OCI-LY3 (cell line): Measurements from ENCODE around the gene OR4A15.

Source experiments
- H2AFZ ChIP-seq: fragments of 200-600, 300-600 bp; shearing (Covaris generic); 2 replicates; pipeline ENCODE4 v1.6.0; 2014; ENCODE audit warnings: antibody characterized with exemption, low read depth, low read length
- H3K27ac ChIP-seq: fragments of 200-600, 300-600 bp; sonication (generic); 2 replicates; pipeline ENCODE4 v1.5.1; 2014; ENCODE audit warnings: mild to moderate bottlenecking, low read length, moderate library complexity, mixed read lengths
- H3K27me3 ChIP-seq: fragments of 200-600, 300-600 bp; sonication (generic); 2 replicates; pipeline ENCODE4 v1.6.1; 2014; ENCODE audit warnings: low read depth, low read length, mixed read lengths
- H3K36me3 ChIP-seq: fragments of 200-600, 300-600 bp; sonication (generic); replicated peaks from 2 replicates; pipeline ENCODE3; 2014; ENCODE audit warnings: low read depth, low read length, mixed read lengths
- H3K4me1 ChIP-seq: fragments of 300-600, 200-600 bp; sonication (generic); 2 replicates; pipeline ENCODE4 v1.6.1; 2014; ENCODE audit warnings: low read length, mixed read lengths
- H3K4me2 ChIP-seq: fragments of 200-600, 300-600 bp; sonication (generic); 2 replicates; pipeline ENCODE4 v1.6.1; 2014; ENCODE audit warnings: low read length, mixed read lengths
- H3K4me3 ChIP-seq: fragments of 300-600, 200-600 bp; sonication (generic); 2 replicates; pipeline ENCODE4 v1.5.1; 2014; ENCODE audit warnings: antibody characterized with exemption, mild to moderate bottlenecking, low read length, moderate library complexity
- H3K79me2 ChIP-seq: fragments of 300-600, 200-600 bp; shearing (Covaris generic); 2 replicates; pipeline ENCODE4 v1.6.1; 2014; ENCODE audit warnings: mild to moderate bottlenecking, low read length, mixed read lengths
- H3K9ac ChIP-seq: fragments of 300-600, 200-600 bp; shearing (Covaris generic); 2 replicates; pipeline ENCODE4 v1.6.0; 2014; ENCODE audit warnings: mild to moderate bottlenecking, low read length, moderate library complexity
- H3K9me3 ChIP-seq: fragments of 200-600, 300-600 bp; shearing (Covaris generic); 2 replicates; pipeline ENCODE4 v1.6.1; 2014; ENCODE audit warnings: low read length, mixed read lengths; ENCODE audit not compliant: insufficient read depth
- H4K20me1 ChIP-seq: fragments of 200-600, 300-600 bp; sonication (generic); 2 replicates; pipeline ENCODE4 v1.6.1; 2016; ENCODE audit warnings: low read length, mixed read lengths; ENCODE audit not compliant: insufficient read depth
- CTCF ChIP-seq: fragments of 200-600, 300-600 bp; sonication (generic); IDR thresholded peaks from 2 replicates; pipeline ENCODE4 v1.5.1; 2014; ENCODE audit warnings: antibody characterized with exemption, low read length, low read depth
- EZH2phosphoT487 ChIP-seq: fragments of 200-600 bp; shearing (Covaris generic); IDR thresholded peaks from 2 replicates; pipeline ENCODE4 v1.6.1; 2018; ENCODE audit warnings: antibody characterized with exemption, mixed run types, low read depth

OR4A15 gene

DNA sequence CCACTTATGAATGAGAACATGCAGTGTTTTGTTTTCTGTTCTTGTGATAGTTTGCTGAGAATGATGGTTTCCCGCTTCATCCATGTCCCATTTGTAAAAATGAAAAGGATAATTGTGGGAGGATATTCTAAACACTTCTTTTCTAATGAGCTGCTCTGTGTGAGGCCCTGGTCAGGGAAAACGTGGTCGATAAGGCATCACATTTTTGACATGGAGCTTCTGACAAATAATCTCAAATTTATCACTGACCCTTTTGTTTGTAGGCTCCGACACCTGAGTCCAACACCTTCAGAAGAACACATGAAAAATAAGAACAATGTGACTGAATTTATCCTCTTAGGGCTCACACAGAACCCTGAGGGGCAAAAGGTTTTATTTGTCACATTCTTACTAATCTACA lies at the start of gene OR4A15:
Gene OR4A15 (plus strand): TSS at position 301 of the 400 bp plus-strand sequence. CDS start 0 bp downstream, at position 301.
- no peak within 1 kb of the TSS for H3K4me2 ChIP-seq
- H3K9me3 ChIP-seq = peaks cover 5% of the 10 kb centered on the region; the same call in 1 of the 2 replicates
- H4K20me1 ChIP-seq = no peaks in the 10 kb centered on the region
- no peaks in the 10 kb centered on the region for H3K79me2 ChIP-seq
- H2AFZ ChIP-seq = no peak within 1 kb of the TSS
- H3K9ac ChIP-seq = no peak within 1 kb of the TSS
- no peaks in the 10 kb centered on the region for H3K36me3 ChIP-seq
- H3K4me3 ChIP-seq = no peak within 1 kb of the TSS
- TF ChIP-seq CTCF (no peak), EZH2phosphoT487 (no peak)
- no peaks in the 10 kb centered on the region for H3K27me3 ChIP-seq
- H3K27ac ChIP-seq = no peak within 1 kb of the TSS
- H3K4me1 ChIP-seq = no peaks in the 10 kb centered on the region

DNA sequence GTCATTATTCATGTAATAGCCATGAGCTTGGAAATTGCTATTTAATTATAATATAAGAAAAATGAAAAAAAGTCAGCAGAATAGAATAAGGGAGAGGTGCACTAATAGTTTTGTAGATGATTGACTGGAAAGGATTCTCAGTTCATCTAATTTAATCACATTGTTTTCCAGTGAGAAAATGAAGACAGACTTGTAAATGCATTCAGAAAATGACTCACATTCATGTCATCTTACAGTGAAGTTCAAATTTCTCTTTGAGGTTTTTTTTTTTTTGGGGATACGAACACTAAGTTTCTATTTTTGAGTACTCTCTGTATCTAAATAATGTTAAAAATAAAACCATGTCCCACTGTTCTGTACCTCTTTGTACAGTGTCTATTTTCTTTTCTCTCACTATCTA lies 43.3 kb upstream of the OR4A15 start:
- Histone ChIP-seq H3K79me2 (no peaks in the 10 kb centered on the region), H3K27me3 (no peaks in the 10 kb centered on the region), H3K36me3 (no peaks in the 10 kb centered on the region), H4K20me1 (no peaks in the 10 kb centered on the region), H3K4me3 (no peak overlapping the region), H3K4me1 (no peaks in the 10 kb centered on the region), H3K9me3 (no peaks in the 10 kb centered on the region), H2AFZ (no peak overlapping the region), H3K27ac (no peak overlapping the region), H3K4me2 (no peak overlapping the region), H3K9ac (no peak overlapping the region)
- TF ChIP-seq EZH2phosphoT487 (no peak), CTCF (no peak)

- Histone ChIP-seq H3K9me3 (no peaks in the 10 kb centered on the region), H3K4me1 (no peaks in the 10 kb centered on the region), H3K79me2 (no peaks in the 10 kb centered on the region), H3K36me3 (no peaks in the 10 kb centered on the region), H3K9ac (no peak within 1 kb of the TSS), H3K27ac (no peak within 1 kb of the TSS), H4K20me1 (no peaks in the 10 kb centered on the region), H2AFZ (no peak within 1 kb of the TSS), H3K4me3 (no peak within 1 kb of the TSS), H3K27me3 (no peaks in the 10 kb centered on the region), H3K4me2 (no peak within 1 kb of the TSS)
- TF ChIP-seq CTCF (no peak), EZH2phosphoT487 (no peak)
Measured at GRCh38 chr11:55342901-55343300, 24.9 kb upstream of the OR4A15 start, which contains the start of gene OR4A16. Gene OR4A16, plus strand, starts transcription at chr11:55343201. Its CDS starts 0 bp downstream, at chr11:55343201.

GRCh38 chr11:55345306-55345705 lies 22.5 kb upstream of the OR4A15 start:
- H3K27me3 ChIP-seq = no peaks in the 10 kb centered on the region
- H3K4me1 ChIP-seq = no peaks in the 10 kb centered on the region
- H2AFZ ChIP-seq = no peak overlapping the region
- no peak overlapping the region for H3K4me3 ChIP-seq
- H3K79me2 ChIP-seq = no peaks in the 10 kb centered on the region
- no peaks in the 10 kb centered on the region for H4K20me1 ChIP-seq
- H3K9ac ChIP-seq = no peak overlapping the region
- no peaks in the 10 kb centered on the region for H3K9me3 ChIP-seq
- no peaks in the 10 kb centered on the region for H3K36me3 ChIP-seq
- no peak for TF ChIP-seq CTCF
- TF ChIP-seq EZH2phosphoT487 = no peak
- H3K27ac ChIP-seq = no peak overlapping the region
- H3K4me2 ChIP-seq = no peak overlapping the region
